NCI-H748 (cell line): ENCODE results near the gene TTC16.

Experiments used
- DNase-seq: peaks from one replicate; lab custom pipeline; 2025; ENCODE audit not compliant: unreplicated experiment; lab: John Stamatoyannopoulos, UW

The TTC16 gene

GRCh38 chr9:127694890-127695720, 20.8 kb upstream of the TTC16 start:
- DNase-seq = no peak

GRCh38 chr9:127697575-127697974, 18.3 kb upstream of the TTC16 start:
- DNase-seq = no peak

- no peak for DNase-seq
Measured at GRCh38 chr9:127698386-127698785, 17.5 kb upstream of the TTC16 start.

- peak; percentile 89 for DNase-seq
Measured at GRCh38 chr9:127698985-127699670, 16.8 kb upstream of the TTC16 start.

- no peak for DNase-seq
Measured at GRCh38 chr9:127700140-127700539, 15.7 kb upstream of the TTC16 start.

GRCh38 chr9:127700594-127701255, 15.2 kb upstream of the TTC16 start:
- DNase-seq = no peak

- no peak for DNase-seq
Measured at GRCh38 chr9:127703289-127703946, 12.5 kb upstream of the TTC16 start.

- DNase-seq = no peak
Measured at GRCh38 chr9:127705577-127706379, 10.1 kb upstream of the TTC16 start.

- DNase-seq = peak; percentile 74
Measured at GRCh38 chr9:127706836-127707241, 9.0 kb upstream of the TTC16 start, which contains the start of gene CFAP157. TSS of gene CFAP157 (plus strand) at chr9:127706988. CDS start at chr9:127707032, 44 bp downstream.

GRCh38 chr9:127707766-127708165, 8.1 kb upstream of the TTC16 start:
- peak; percentile 50 for DNase-seq

- no peak for DNase-seq
Measured at GRCh38 chr9:127708952-127709587, 6.8 kb upstream of the TTC16 start.

GRCh38 chr9:127710204-127710783, 5.6 kb upstream of the TTC16 start:
- no peak for DNase-seq

- no peak for DNase-seq
Measured at GRCh38 chr9:127711226-127711701, 4.6 kb upstream of the TTC16 start.

- DNase-seq = no peak
Measured at GRCh38 chr9:127711831-127712274, 4.0 kb upstream of the TTC16 start.

- no peak for DNase-seq
Measured at GRCh38 chr9:127712371-127712770, 3.5 kb upstream of the TTC16 start.

- DNase-seq = no peak
Measured at GRCh38 chr9:127712867-127713266, 3.0 kb upstream of the TTC16 start.

GRCh38 chr9:127714020-127714750, 1.7 kb upstream of the TTC16 start:
- DNase-seq = no peak

- peak; percentile 38 for DNase-seq
Measured at GRCh38 chr9:127714951-127715469, 869 bp upstream of the TTC16 start.
